HEK293 (cell line): ENCODE measurements around the gene C17orf67.

Source experiments
- CTCF ChIA-PET: fragments of 350-600 bp; formaldehyde crosslinking; extraction: SDS; loops from one replicate; lab custom pipeline; 2021; ENCODE audit warnings: antibody characterized with exemption; lab: Yijun Ruan, JAX
- POLR2A ChIA-PET: fragments of 300-600 bp; formaldehyde crosslinking; extraction: SDS; loops from one replicate; lab custom pipeline; 2020; ENCODE audit warnings: antibody characterized with exemption, inconsistent platforms; lab: Yijun Ruan, JAX
- H3K27ac ChIP-seq: fragments of 200-500 bp; sonication (Bioruptor generic); 2 replicates; pipeline ENCODE4 v1.5.1; 2014; ENCODE audit warnings: low read depth, low read length, control low read depth, inconsistent platforms; ENCODE audit errors: extremely low read depth
- H3K36me3 ChIP-seq, 2 experiments: fragments of 200-500 bp in 1 of 2; sonication (Bioruptor generic) in 1 of 2; 1 replicate in 1 of 2; 2 replicates in 1 of 2; pipeline ENCODE4 v1.5.1; 2014 to 2017; ENCODE audit warnings: inconsistent platforms in 2 of 2, low read length in 2 of 2; ENCODE audit not compliant: control insufficient read depth in 2 of 2, insufficient read depth in 1 of 2
- H3K4me1 ChIP-seq: fragments of 200-500 bp; sonication (Bioruptor generic); 2 replicates; pipeline ENCODE4 v1.5.1; 2014; ENCODE audit warnings: mild to moderate bottlenecking, low read length, inconsistent platforms; ENCODE audit not compliant: control insufficient read depth, insufficient read depth
- H3K4me3 ChIP-seq: 2 replicates; pipeline ENCODE4 v1.5.1; 2011; ENCODE audit warnings: low read depth, mild to moderate bottlenecking, control low read depth, low read length, moderate library complexity
- H3K9me3 ChIP-seq: fragments of 200-500 bp; sonication (Bioruptor generic); 2 replicates; pipeline ENCODE4 v1.5.1; 2014; ENCODE audit warnings: low read depth, low read length, inconsistent platforms; ENCODE audit not compliant: control insufficient read depth, insufficient read depth
- GLIS1 ChIP-seq: fragments of 450-650 bp; formaldehyde crosslinking; IDR thresholded peaks from 2 replicates; pipeline ENCODE4 v1.5.1; 2016; ENCODE audit warnings: missing biosample characterization, missing genetic modification characterization
- PRDM1 ChIP-seq: fragments of 450-650 bp; formaldehyde crosslinking; IDR thresholded peaks from 2 replicates; pipeline ENCODE4; 2016; ENCODE audit warnings: missing biosample characterization, missing genetic modification characterization
- ZNF169 ChIP-seq: fragments of 450-650 bp; formaldehyde crosslinking; IDR thresholded peaks from 2 replicates; pipeline ENCODE4 v1.5.1; 2016; ENCODE audit warnings: missing biosample characterization, missing genetic modification characterization
- ZNF214 ChIP-seq: fragments of 450-650 bp; formaldehyde crosslinking; IDR thresholded peaks from 2 replicates; pipeline ENCODE4 v1.5.1; 2017; ENCODE audit warnings: missing biosample characterization, mild to moderate bottlenecking, missing genetic modification characterization, borderline replicate concordance
- ZNF24 ChIP-seq: fragments of 450-650 bp; formaldehyde crosslinking; IDR thresholded peaks from 2 replicates; pipeline ENCODE4 v1.5.1; 2016; ENCODE audit warnings: missing biosample characterization, missing genetic modification characterization
- ZNF341 ChIP-seq: fragments of 450-650 bp; formaldehyde crosslinking; IDR thresholded peaks from 2 replicates; pipeline ENCODE4; 2016; ENCODE audit warnings: low read depth, missing biosample characterization, missing genetic modification characterization
- ZNF416 ChIP-seq: fragments of 450-650 bp; formaldehyde crosslinking; IDR thresholded peaks from 2 replicates; pipeline ENCODE4 v1.5.1; 2016; ENCODE audit warnings: missing biosample characterization, missing genetic modification characterization
- ZNF585B ChIP-seq: fragments of 450-650 bp; formaldehyde crosslinking; IDR thresholded peaks from 2 replicates; pipeline ENCODE4 v1.5.1; 2016; ENCODE audit warnings: missing biosample characterization, missing genetic modification characterization
- ZNF626 ChIP-seq: fragments of 450-650 bp; sonication (Bioruptor Pico); formaldehyde crosslinking; IDR thresholded peaks from 2 replicates; pipeline ENCODE4 v1.5.1; 2018; ENCODE audit warnings: missing biosample characterization, missing genetic modification characterization, inconsistent platforms
- TF ChIP-seq, protein P1 (sequence below): fragments of 450-650 bp; formaldehyde crosslinking; IDR thresholded peaks from 2 replicates; pipeline ENCODE4 v1.5.0; 2017; ENCODE audit warnings: missing biosample characterization, missing genetic modification characterization, borderline replicate concordance
- TF ChIP-seq, protein P2 (sequence below): fragments of 450-650 bp; formaldehyde crosslinking; IDR thresholded peaks from 2 replicates; pipeline ENCODE4 v1.5.1; 2017; ENCODE audit warnings: missing biosample characterization, mild to moderate bottlenecking, missing genetic modification characterization, moderate library complexity
- TF ChIP-seq, protein P3 (sequence below): fragments of 450-650 bp; formaldehyde crosslinking; IDR thresholded peaks from 2 replicates; pipeline ENCODE4 v1.5.1; 2016; ENCODE audit warnings: missing biosample characterization, missing genetic modification characterization
- TF ChIP-seq, protein P4 (sequence below): fragments of 450-650 bp; formaldehyde crosslinking; IDR thresholded peaks from 2 replicates; pipeline ENCODE4; 2016; ENCODE audit warnings: missing biosample characterization, missing genetic modification characterization
- TF ChIP-seq, protein P5 (sequence below): fragments of 450-650 bp; formaldehyde crosslinking; IDR thresholded peaks from 2 replicates; pipeline ENCODE4 v1.5.1; 2016; ENCODE audit warnings: missing biosample characterization, missing genetic modification characterization
- TF ChIP-seq, protein P6 (sequence below): fragments of 450-650 bp; formaldehyde crosslinking; optimal IDR thresholded peaks from 2 replicates; pipeline ENCODE3; 2016; ENCODE audit warnings: missing biosample characterization, mild to moderate bottlenecking, missing genetic modification characterization
- TF ChIP-seq, protein P7 (sequence below): fragments of 450-650 bp; formaldehyde crosslinking; IDR thresholded peaks from 2 replicates; pipeline ENCODE4 v1.5.1; 2017; ENCODE audit warnings: missing biosample characterization, missing genetic modification characterization
- TF ChIP-seq, protein P8 (sequence below): fragments of 450-650 bp; formaldehyde crosslinking; IDR thresholded peaks from 2 replicates; pipeline ENCODE4 v1.5.1; 2016; ENCODE audit warnings: missing biosample characterization, missing genetic modification characterization, low read depth

C17orf67 gene

DNA sequence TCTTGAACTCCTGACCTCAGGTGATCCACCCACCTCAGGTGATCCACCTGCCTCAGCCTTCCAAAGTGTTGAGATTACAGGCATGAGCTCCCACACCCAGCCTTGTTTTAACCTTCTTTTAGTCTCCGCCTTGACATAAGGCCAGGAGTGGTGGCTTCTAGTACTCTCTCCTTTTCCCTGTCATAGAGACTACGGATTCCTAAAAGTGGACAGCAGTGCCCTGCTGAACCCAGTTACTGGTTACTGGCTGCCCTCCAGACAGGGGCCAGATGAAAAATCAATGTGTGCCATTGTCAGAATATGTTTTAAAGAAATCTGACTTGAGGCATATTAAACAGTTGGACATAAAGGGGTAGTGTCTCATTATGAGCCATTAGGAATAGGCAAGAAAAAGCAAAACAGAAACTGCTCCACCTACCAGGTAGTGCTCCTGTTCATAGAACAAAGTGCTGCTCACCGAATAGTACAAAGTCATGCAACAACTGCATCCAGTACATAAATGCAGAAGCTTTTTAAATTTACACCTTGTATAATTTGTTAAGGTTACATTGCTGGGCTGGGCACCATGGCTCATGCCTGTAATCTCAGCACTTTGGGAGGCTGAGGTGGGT, 48.1 kb upstream of the C17orf67 start:
- H3K4me1 ChIP-seq = no peaks in the 10 kb centered on the region
- no peak overlapping the region for H3K4me3 ChIP-seq
- no peak overlapping the region for H3K27ac ChIP-seq
- H3K36me3 ChIP-seq = peaks cover 0 to 6% of the 10 kb centered on the region in 2 experiments; a peak in 1 of 3 replicates
- ChIA-PET POLR2A (no interaction called here), CTCF (interaction anchor here (0.7 to 1.1 kb wide), 2 partner anchors 13 to 901 kb away, joined by 3 read pairs; no protein-coding TSS in a partner anchor)
- no peaks in the 10 kb centered on the region for H3K9me3 ChIP-seq
- TF ChIP-seq, protein P1, sequence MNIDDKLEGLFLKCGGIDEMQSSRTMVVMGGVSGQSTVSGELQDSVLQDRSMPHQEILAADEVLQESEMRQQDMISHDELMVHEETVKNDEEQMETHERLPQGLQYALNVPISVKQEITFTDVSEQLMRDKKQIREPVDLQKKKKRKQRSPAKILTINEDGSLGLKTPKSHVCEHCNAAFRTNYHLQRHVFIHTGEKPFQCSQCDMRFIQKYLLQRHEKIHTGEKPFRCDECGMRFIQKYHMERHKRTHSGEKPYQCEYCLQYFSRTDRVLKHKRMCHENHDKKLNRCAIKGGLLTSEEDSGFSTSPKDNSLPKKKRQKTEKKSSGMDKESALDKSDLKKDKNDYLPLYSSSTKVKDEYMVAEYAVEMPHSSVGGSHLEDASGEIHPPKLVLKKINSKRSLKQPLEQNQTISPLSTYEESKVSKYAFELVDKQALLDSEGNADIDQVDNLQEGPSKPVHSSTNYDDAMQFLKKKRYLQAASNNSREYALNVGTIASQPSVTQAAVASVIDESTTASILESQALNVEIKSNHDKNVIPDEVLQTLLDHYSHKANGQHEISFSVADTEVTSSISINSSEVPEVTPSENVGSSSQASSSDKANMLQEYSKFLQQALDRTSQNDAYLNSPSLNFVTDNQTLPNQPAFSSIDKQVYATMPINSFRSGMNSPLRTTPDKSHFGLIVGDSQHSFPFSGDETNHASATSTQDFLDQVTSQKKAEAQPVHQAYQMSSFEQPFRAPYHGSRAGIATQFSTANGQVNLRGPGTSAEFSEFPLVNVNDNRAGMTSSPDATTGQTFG (tag by site-specific recombination) = no peak
- TF ChIP-seq, protein P2, sequence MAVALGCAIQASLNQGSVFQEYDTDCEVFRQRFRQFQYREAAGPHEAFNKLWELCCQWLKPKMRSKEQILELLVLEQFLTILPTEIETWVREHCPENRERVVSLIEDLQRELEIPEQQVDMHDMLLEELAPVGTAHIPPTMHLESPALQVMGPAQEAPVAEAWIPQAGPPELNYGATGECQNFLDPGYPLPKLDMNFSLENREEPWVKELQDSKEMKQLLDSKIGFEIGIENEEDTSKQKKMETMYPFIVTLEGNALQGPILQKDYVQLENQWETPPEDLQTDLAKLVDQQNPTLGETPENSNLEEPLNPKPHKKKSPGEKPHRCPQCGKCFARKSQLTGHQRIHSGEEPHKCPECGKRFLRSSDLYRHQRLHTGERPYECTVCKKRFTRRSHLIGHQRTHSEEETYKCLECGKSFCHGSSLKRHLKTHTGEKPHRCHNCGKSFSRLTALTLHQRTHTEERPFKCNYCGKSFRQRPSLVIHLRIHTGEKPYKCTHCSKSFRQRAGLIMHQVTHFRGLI (tag by site-specific recombination) = no peak
- TF ChIP-seq, protein P3, sequence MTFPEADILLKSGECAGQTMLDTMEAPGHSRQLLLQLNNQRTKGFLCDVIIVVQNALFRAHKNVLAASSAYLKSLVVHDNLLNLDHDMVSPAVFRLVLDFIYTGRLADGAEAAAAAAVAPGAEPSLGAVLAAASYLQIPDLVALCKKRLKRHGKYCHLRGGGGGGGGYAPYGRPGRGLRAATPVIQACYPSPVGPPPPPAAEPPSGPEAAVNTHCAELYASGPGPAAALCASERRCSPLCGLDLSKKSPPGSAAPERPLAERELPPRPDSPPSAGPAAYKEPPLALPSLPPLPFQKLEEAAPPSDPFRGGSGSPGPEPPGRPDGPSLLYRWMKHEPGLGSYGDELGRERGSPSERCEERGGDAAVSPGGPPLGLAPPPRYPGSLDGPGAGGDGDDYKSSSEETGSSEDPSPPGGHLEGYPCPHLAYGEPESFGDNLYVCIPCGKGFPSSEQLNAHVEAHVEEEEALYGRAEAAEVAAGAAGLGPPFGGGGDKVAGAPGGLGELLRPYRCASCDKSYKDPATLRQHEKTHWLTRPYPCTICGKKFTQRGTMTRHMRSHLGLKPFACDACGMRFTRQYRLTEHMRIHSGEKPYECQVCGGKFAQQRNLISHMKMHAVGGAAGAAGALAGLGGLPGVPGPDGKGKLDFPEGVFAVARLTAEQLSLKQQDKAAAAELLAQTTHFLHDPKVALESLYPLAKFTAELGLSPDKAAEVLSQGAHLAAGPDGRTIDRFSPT (tag by site-specific recombination) = no peak
- TF ChIP-seq, protein P4, sequence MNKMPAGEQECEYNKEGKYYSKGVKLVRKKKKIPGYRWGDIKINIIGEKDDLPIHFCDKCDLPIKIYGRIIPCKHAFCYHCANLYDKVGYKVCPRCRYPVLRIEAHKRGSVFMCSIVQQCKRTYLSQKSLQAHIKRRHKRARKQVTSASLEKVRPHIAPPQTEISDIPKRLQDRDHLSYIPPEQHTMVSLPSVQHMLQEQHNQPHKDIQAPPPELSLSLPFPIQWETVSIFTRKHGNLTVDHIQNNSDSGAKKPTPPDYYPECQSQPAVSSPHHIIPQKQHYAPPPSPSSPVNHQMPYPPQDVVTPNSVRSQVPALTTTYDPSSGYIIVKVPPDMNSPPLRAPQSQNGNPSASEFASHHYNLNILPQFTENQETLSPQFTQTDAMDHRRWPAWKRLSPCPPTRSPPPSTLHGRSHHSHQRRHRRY = no peak
- TF ChIP-seq, protein P5, sequence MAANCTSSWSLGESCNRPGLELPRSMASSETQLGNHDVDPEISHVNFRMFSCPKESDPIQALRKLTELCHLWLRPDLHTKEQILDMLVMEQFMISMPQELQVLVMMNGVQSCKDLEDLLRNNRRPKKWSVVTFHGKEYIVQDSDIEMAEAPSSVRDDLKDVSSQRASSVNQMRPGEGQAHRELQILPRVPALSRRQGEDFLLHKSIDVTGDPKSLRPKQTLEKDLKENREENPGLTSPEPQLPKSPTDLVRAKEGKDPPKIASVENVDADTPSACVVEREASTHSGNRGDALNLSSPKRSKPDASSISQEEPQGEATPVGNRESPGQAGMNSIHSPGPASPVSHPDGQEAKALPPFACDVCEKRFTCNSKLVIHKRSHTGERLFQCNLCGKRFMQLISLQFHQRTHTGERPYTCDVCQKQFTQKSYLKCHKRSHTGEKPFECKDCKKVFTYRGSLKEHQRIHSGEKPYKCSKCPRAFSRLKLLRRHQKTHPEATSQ (tag by site-specific recombination) = no peak
- no peak for TF ChIP-seq ZNF585B (tag by site-specific recombination)
- TF ChIP-seq ZNF341 = no peak
- TF ChIP-seq ZNF24 (tag by site-specific recombination) = no peak
- TF ChIP-seq, protein P6, sequence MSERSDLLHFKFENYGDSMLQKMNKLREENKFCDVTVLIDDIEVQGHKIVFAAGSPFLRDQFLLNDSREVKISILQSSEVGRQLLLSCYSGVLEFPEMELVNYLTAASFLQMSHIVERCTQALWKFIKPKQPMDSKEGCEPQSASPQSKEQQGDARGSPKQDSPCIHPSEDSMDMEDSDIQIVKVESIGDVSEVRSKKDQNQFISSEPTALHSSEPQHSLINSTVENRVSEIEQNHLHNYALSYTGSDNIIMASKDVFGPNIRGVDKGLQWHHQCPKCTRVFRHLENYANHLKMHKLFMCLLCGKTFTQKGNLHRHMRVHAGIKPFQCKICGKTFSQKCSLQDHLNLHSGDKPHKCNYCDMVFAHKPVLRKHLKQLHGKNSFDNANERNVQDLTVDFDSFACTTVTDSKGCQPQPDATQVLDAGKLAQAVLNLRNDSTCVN (tag by site-specific recombination) = no peak
- TF ChIP-seq GLIS1 (tag by site-specific recombination) = no peak
- TF ChIP-seq, all 188 proteins: peak for 0

DNA sequence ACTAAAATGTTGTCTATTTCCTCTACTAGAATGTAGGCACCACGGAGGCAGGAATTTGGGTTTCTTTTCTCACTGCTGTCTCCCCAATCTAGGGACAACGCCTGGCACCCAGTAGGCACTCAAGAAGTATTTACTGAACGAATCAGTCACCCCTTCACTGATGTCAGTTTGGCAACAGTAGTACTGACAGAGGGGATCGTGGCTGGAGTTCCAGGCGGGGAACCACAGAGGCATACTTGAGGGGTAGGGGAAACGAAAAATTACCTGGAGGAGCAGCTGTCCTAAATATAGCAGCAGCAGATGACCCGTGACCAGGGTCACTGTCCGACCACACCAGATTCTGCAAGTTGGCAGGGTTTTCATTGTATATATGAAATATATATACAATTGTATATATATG, 46.9 kb upstream of the C17orf67 start:
- no peaks in the 10 kb centered on the region for H3K4me1 ChIP-seq
- CTCF ChIA-PET = interaction anchor here (1.6 kb wide), 1 partner anchor 11 kb away, joined by 5 read pairs; no protein-coding TSS in a partner anchor
- H3K27ac ChIP-seq = no peak overlapping the region
- H3K9me3 ChIP-seq = no peaks in the 10 kb centered on the region
- POLR2A ChIA-PET = no interaction called here
- no peaks in the 10 kb centered on the region for H3K36me3 ChIP-seq
- no peak overlapping the region for H3K4me3 ChIP-seq
- TF ChIP-seq, protein P7, sequence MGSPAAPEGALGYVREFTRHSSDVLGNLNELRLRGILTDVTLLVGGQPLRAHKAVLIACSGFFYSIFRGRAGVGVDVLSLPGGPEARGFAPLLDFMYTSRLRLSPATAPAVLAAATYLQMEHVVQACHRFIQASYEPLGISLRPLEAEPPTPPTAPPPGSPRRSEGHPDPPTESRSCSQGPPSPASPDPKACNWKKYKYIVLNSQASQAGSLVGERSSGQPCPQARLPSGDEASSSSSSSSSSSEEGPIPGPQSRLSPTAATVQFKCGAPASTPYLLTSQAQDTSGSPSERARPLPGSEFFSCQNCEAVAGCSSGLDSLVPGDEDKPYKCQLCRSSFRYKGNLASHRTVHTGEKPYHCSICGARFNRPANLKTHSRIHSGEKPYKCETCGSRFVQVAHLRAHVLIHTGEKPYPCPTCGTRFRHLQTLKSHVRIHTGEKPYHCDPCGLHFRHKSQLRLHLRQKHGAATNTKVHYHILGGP (tag by site-specific recombination) = no peak
- TF ChIP-seq, protein P3 (tag by site-specific recombination) = no peak
- TF ChIP-seq PRDM1 (tag by site-specific recombination) = no peak
- no peak for TF ChIP-seq ZNF214 (tag by site-specific recombination)
- no peak for TF ChIP-seq ZNF626 (tag by site-specific recombination)
- TF ChIP-seq ZNF169 (tag by site-specific recombination) = no peak
- TF ChIP-seq, protein P8, sequence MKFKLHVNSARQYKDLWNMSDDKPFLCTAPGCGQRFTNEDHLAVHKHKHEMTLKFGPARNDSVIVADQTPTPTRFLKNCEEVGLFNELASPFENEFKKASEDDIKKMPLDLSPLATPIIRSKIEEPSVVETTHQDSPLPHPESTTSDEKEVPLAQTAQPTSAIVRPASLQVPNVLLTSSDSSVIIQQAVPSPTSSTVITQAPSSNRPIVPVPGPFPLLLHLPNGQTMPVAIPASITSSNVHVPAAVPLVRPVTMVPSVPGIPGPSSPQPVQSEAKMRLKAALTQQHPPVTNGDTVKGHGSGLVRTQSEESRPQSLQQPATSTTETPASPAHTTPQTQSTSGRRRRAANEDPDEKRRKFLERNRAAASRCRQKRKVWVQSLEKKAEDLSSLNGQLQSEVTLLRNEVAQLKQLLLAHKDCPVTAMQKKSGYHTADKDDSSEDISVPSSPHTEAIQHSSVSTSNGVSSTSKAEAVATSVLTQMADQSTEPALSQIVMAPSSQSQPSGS (tag by site-specific recombination) = no peak
- TF ChIP-seq ZNF416 (tag by site-specific recombination) = no peak
